ENCODE results near the gene KSR2.
A peak's percentile ranks its signal among the peaks of the same experiment; 100 is the strongest.

KSR2 gene

DNA sequence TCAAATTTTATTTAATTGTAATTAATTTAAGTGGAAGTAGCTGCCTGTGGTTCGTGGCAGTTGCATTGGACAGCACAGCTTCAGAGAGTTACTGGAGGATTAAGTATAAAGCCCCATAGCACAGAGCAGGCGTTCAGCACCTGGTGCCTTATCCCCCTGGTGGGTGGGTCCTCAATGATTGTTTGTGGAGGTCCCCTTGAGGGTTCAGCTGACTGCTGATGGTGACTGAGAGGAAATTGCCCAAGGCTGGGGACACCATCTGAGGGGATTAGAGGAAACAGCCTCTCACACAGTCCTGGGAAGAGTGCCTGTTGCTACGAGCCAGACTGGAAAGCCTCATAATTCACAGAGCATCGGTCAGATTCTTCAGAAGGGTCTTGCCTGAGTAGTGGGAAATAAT, 524.0 kb downstream of the KSR2 start:
- ATAC-seq: no peak
- no peaks in the 10 kb centered on the region for H3K4me1 Mint-ChIP-seq
- H3K27ac Mint-ChIP-seq: no peak overlapping the region
- H3K36me3 Mint-ChIP-seq: no peaks in the 10 kb centered on the region
- H3K27me3 Mint-ChIP-seq: no peaks in the 10 kb centered on the region
- no peaks in the 10 kb centered on the region for H3K9me3 Mint-ChIP-seq
- H3K4me3 Mint-ChIP-seq: no peak overlapping the region

DNA sequence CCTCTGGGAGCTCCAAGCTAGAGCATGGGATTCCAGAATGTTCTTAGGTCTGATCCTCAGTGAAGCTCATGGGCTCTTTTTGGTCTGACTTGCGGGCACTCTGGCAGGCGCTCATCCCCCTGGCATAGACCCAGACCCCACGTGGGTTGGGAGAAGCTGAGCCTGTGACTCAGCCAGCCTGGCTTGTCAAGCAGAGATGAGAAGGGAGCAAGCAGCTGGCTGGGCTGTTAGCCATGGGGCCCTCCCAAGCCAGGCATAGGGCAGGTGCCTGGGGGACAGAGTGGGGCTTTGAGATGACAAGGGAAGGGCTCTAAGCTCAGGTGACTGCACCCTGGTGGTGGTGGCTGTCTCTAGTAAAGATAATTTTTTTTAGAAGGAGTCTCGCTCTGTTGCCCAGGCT, 527.0 kb downstream of the KSR2 start:
- Mint-ChIP-seq H3K36me3 (no peaks in the 10 kb centered on the region), H3K4me1 (no peaks in the 10 kb centered on the region), H3K9me3 (no peaks in the 10 kb centered on the region), H3K27me3 (no peaks in the 10 kb centered on the region), H3K4me3 (no peak overlapping the region), H3K27ac (no peak overlapping the region)
- ATAC-seq: no peak

DNA sequence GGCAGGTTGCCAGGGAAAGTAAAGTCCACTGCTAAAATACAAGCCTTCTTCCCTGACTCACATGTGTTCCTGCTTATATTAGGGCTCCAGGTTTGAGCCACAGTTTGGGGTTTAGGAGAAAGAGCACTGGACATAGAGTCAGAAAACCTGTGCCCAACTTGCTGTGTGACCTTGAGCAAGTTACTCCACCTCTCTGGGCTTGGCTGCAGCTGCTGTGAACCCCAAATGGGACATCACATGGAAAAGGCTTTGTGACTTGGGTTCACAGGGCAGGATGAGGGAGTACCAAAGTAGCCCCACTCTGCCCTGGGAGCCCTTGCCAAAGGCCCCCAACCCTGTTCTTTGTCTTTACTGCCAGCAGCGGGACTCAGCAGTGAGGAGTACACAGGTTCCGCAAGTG, 528.4 kb downstream of the KSR2 start:
- Mint-ChIP-seq H3K4me1 (no peaks in the 10 kb centered on the region), H3K27me3 (no peaks in the 10 kb centered on the region), H3K27ac (no peak overlapping the region), H3K36me3 (no peaks in the 10 kb centered on the region), H3K4me3 (no peak overlapping the region), H3K9me3 (no peaks in the 10 kb centered on the region)
- no peak for ATAC-seq

DNA sequence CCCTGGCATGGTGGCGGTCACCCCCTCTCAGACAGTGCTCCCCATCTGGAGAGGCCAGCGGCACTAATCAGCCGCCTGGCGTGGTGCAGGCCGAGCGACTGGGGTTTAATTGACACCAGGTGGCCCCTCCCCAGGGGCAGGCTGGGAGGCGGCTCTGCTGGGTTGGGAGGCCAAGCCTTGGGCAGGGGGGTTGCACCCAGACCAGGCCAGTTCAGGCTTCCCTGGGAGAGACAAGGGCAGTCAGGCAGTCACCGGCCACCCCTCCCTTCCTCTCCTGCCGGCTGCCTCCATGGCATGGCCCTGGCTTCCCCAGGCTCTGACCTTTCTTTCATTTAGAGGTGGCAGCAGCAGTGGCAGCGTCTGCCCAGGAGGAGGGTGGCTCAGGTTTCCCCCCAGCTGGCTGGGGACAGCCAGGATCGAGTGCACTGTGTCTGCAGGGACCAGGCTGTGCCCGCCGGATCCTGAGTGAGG, 529.2 kb downstream of the KSR2 start:
- H3K9me3 Mint-ChIP-seq: no peaks in the 10 kb centered on the region
- no peak overlapping the region for H3K4me3 Mint-ChIP-seq
- no peaks in the 10 kb centered on the region for H3K36me3 Mint-ChIP-seq
- no peaks in the 10 kb centered on the region for H3K4me1 Mint-ChIP-seq
- H3K27me3 Mint-ChIP-seq: no peaks in the 10 kb centered on the region
- no peak for ATAC-seq
- H3K27ac Mint-ChIP-seq: no peak overlapping the region

DNA sequence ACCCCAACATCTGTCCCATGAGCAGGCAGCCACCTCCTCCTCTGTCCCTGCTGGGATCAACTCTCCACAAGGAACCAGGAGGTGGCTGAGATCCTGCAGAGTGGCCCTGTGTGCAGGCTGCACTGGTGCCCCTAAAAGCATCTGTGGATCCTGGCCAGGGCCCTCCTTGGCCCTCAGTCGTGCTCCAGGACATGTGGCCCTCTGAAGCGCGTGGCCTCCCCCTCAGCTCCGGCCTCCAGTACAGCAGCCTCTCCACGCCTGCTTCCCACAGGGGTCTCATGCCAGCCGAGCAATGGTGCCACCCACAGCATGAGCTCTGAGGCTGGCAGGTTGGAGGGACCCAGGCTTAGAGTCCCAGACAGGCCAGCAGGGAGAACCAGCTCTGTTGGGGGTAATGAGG, 530.0 kb downstream of the KSR2 start:
- Mint-ChIP-seq H3K9me3 (no peaks in the 10 kb centered on the region), H3K36me3 (no peaks in the 10 kb centered on the region), H3K4me3 (no peak overlapping the region), H3K4me1 (no peaks in the 10 kb centered on the region), H3K27me3 (no peaks in the 10 kb centered on the region), H3K27ac (no peak overlapping the region)
- ATAC-seq: peak; percentile 21

DNA sequence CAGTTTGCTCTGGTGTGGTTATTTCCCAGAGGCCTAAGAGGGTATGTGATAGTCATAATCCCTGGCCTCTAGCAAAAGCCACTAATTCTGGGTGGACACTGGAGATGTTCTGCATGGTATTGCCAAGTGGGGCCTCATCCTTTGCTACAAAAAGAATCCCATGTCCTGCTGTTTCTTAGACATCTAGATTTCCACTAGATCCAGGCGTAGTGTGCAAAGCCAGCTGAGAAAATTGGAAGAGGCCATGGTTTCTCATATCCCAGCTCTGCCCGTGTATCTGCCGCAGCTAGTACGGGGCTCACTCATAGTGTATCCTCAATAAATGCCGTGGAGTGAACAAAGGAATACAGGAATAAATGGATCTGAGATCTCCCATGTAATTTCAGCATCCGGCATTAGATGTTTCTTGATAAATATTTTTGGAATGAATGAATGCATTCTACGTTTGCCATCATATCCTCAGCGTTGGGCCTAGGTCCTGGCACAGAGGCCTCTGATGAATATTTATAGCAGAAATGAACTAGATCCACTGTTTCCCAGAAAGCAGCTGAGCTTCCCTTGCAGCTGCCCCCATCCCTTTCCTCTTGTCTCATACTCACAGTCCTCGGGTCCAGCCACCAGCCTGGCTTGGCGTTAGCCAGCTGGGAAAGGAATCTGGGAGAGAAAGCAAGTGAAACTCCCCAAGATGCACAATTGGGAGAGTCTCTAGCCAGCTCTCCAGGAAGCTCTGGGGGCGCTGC, 531.1 kb downstream of the KSR2 start:
- Mint-ChIP-seq H3K36me3 (no peaks in the 10 kb centered on the region), H3K27ac (no peak overlapping the region), H3K27me3 (no peaks in the 10 kb centered on the region), H3K4me3 (no peak overlapping the region), H3K9me3 (no peaks in the 10 kb centered on the region), H3K4me1 (no peaks in the 10 kb centered on the region)
- ATAC-seq: no peak

DNA sequence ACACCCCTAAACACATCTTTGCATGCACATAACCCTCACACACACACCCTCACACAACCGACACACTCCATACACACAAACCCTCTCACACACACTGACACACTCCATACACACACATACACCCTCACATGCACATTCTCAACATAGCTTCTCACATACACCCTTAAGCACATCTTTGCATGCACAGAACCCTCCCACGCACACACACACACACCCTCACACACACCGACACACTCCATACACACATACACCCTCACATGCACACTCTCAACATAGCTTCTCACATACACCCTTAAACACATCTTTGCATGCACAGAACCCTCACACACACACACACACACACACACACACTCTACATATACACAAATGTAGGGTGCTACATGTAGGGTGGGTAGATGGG, 534.9 kb downstream of the KSR2 start:
- Mint-ChIP-seq H3K4me1 (no peaks in the 10 kb centered on the region), H3K4me3 (no peak overlapping the region), H3K27ac (no peak overlapping the region), H3K36me3 (no peaks in the 10 kb centered on the region), H3K9me3 (no peaks in the 10 kb centered on the region), H3K27me3 (no peaks in the 10 kb centered on the region)
- ATAC-seq: no peak

DNA sequence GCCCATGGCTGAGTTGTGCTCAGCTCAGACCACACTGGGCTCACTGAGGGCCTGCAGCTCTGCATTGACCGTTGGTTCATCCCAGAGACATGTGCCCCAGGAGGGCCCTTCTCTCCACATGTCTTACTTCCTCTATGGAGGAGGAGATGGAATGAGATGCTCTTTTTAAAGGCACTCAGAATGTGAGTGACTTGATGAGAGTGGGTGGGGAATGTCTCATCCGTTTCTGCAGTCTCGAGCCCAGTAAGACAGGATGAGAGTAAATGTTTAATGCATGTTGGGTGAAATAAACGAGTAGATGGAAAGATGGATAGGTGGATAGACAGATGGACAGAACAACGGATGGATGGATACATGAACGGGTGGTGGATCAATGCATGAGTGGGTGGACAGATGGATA, 538.5 kb downstream of the KSR2 start:
- Mint-ChIP-seq H3K4me3 (no peak overlapping the region), H3K9me3 (no peaks in the 10 kb centered on the region), H3K27me3 (no peaks in the 10 kb centered on the region), H3K4me1 (no peaks in the 10 kb centered on the region), H3K27ac (no peak overlapping the region), H3K36me3 (no peaks in the 10 kb centered on the region)
- ATAC-seq: no peak

DNA sequence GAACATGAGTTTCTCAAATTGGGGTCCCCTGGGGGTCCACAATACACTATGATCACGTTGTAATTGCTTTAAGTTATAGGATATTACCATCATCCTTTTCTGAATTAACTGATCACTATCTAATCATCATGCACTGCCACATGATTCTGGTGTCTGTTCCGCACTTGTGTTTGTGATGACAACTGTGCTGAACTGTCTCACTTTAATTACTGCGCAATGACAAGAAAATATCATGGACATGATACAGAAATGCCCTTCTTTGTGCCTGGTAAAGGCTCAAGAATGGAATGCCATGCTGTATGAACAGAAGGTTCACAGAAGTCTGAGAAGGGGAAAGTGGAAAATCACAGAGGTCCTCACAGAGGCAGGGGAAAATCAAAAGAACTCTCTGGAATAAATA, 541.6 kb downstream of the KSR2 start:
- Mint-ChIP-seq H3K36me3 (no peaks in the 10 kb centered on the region), H3K9me3 (peaks cover 1% of the 10 kb centered on the region), H3K4me3 (no peak overlapping the region), H3K4me1 (no peaks in the 10 kb centered on the region), H3K27me3 (no peaks in the 10 kb centered on the region), H3K27ac (no peak overlapping the region)
- ATAC-seq: no peak

DNA sequence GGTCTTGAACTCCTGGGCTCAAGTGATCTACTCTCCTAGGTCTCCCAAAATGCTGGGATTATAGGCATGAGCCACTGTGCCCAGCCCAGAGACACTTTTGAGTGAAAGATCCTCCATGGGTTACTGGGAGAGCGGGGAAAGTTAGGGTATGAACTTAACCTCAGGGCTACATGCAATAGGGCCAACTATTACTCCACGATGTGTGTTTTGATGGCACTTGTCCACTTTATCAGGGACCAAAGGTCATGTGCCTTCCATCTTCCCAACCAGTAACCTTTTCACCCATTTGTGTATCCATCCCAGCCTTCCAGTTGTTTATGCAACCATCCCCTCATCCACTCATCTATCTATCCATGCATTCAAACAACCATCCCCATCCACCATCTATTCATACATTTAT, 546.8 kb downstream of the KSR2 start:
- Mint-ChIP-seq H3K4me1 (no peaks in the 10 kb centered on the region), H3K27ac (no peak overlapping the region), H3K27me3 (no peaks in the 10 kb centered on the region), H3K36me3 (no peaks in the 10 kb centered on the region), H3K9me3 (peaks cover 7% of the 10 kb centered on the region), H3K4me3 (no peak overlapping the region)
- no peak for ATAC-seq

DNA sequence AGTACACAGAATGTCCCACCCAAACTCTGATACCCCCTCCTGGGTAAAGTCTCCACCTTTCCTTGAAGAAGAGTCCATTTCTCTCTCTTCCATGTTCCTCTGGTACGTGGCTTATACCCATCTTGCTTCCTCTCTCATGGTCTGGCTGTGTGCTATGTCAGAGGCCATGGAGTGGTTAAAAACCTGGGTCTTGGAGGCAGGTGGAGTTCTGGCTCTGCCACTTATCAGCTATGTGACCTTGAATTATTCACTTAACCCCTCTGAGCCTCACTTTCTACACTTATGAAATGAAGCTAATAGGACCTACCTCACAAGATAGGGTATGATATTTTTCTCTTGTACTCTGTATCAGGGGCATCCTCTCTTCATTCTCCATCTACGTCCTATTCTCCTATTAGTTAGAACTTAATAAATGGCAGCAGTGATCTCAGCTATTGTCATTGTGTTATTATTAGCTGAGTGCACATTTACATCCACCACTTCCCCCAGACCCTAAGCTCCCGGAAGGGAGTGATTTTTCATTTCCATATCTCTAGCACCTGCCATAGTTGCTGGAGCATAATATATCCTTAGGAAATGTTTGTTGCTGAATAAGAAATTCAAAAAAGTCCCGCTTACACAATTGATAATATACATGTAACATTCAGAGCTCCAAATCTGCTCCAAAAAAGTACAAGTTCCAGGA, 547.6 kb downstream of the KSR2 start:
- no peaks in the 10 kb centered on the region for H3K4me1 Mint-ChIP-seq

DNA sequence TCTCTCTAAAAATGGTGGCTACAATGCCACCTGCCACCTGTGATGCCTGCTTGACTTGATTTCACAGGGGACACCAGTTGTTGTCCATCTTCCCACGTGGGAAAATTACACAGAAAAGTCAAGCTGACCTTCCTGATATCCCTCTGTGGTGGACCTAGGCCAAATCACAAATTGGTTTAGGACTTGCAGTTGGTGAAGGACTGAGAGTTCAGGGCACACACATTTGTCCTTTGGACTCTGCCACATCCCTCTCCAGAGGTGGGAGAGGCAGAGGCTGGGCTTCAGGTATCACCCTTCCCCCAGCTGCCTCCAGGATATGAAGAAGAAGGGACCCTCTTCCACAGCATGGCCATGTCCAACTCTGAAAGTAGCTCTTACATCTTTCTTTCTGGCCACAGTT, 551.8 kb downstream of the KSR2 start:
- Mint-ChIP-seq H3K36me3 (no peaks in the 10 kb centered on the region), H3K27me3 (peaks cover 10% of the 10 kb centered on the region), H3K27ac (no peak overlapping the region), H3K4me1 (no peaks in the 10 kb centered on the region), H3K9me3 (peaks cover 8% of the 10 kb centered on the region), H3K4me3 (no peak overlapping the region)
- no peak for ATAC-seq

More for the DNA sequence above, 547.6 kb downstream of the KSR2 start:
- Mint-ChIP-seq H3K27ac (no peak overlapping the region), H3K4me3 (no peak overlapping the region), H3K27me3 (no peaks in the 10 kb centered on the region), H3K9me3 (peaks cover 7% of the 10 kb centered on the region), H3K36me3 (no peaks in the 10 kb centered on the region)
- no peak for ATAC-seq

DNA sequence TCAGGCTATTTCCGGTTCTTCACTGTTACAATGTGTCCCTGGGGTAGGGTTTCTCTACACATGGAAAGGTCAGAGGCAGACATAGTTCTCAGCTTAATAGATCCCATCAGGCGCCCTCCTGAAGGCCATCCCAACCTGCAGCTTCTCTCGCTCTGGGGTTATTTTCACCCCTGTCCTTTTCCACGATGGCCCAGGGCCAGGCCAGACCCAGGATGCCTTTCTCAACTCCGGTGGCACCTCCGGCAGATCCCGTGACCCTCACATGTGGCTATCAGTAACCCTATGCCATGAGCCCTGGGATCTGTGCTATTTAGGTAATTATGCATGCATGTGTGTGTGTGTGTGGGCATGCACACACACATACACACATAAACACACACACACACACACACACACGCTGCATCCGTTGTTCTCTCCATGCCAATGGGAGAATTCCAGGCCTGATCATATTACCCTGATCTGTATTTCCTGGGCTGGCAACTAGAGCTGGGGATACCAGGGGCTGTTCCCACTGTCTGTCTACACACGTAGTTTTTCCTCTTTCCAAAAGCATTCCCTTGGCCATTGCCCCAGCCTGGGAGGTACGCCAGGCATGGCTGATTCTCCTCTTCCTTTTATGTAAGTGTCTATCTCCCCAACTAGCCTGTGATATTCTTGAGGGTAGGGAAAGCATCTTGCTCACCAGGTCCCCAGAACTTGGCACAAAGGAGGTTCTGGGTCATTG, 556.2 kb downstream of the KSR2 start:
- Mint-ChIP-seq H3K4me3 (no peak overlapping the region), H3K27ac (no peak overlapping the region), H3K4me1 (no peaks in the 10 kb centered on the region), H3K36me3 (no peaks in the 10 kb centered on the region), H3K9me3 (peaks cover 12% of the 10 kb centered on the region), H3K27me3 (peaks cover 10% of the 10 kb centered on the region)
- ATAC-seq: no peak

DNA sequence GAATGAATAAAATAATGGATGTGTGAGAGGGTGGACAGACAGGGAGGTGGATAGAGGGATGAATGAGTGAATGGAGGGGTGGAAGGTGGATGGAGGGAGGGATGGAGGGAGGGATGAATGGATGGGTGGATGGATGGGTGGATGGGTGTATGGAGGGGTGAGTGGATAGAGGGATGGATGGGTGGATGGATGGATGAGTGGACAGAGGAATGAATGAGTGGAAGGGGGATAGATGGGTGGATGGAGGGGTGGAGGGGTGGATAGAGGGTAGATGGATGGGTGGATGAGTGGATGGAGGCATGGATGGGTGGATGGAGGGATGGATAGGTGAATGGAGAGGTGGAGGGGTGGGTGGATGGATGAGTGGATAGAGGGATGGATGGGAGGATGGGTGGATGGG, 559.5 kb downstream of the KSR2 start:
- H3K36me3 Mint-ChIP-seq: no peaks in the 10 kb centered on the region
- H3K27ac Mint-ChIP-seq: no peak overlapping the region
- no peaks in the 10 kb centered on the region for H3K4me1 Mint-ChIP-seq

DNA sequence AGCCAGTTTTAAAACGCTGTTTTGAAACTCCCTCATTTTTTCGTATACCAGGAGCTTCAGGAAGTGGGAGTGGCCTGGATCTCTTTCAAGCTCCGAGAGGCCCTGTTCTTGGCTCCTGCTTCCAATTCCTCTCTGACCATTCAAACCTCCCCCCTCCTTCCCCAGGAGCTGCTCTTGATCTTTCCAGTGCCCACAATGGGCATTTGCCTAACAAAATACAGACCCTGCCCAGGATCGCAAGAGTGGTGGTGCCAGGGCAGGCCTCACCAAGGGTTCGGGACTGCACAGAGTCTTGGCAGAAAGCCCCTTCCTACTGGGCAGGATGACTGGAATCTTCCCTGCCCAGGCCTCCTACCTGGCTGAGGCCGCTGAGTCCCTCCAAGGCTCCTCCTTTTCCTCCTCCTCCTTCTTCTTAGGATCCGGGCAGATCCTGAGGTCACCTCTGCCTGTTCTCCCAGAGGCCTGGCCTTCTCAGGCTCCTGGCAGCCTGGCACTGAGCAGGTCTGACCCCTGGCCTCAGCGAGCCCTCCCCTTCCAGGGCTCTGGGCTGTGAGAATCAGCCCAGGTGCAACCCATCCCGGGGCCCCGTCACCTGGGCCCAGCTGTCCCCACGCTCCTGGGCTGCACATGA, 560.5 kb downstream of the KSR2 start:
- H3K4me3 Mint-ChIP-seq: no peak overlapping the region
- no peak overlapping the region for H3K27ac Mint-ChIP-seq
- ATAC-seq: no peak
- peaks cover 13% of the 10 kb centered on the region for H3K9me3 Mint-ChIP-seq
- peaks cover 2% of the 10 kb centered on the region for H3K27me3 Mint-ChIP-seq
- no peaks in the 10 kb centered on the region for H3K36me3 Mint-ChIP-seq
- H3K4me1 Mint-ChIP-seq: no peaks in the 10 kb centered on the region

More for the DNA sequence above, 559.5 kb downstream of the KSR2 start:
- Mint-ChIP-seq H3K27me3 (peaks cover 10% of the 10 kb centered on the region), H3K9me3 (peaks cover 16% of the 10 kb centered on the region), H3K4me3 (no peak overlapping the region)
- ATAC-seq: no peak

All from stimulated activated memory B cell treated with anti-CD40 and anti-IgM and Interleukin-4, amounts not matched to agents 10 μg/mL and 1 μg/mL and 100 μg/mL, for 72 hours (primary cell).